ENCODE results near the gene WWOX. TPM values are rescaled to one million over a fixed set of nuclear protein-coding genes. Genes with fewer than 3 reads are reported as not detected.

Gene WWOX
- total RNA-seq, 1 experiment from 2014 or later = 79.9 TPM

DNA sequence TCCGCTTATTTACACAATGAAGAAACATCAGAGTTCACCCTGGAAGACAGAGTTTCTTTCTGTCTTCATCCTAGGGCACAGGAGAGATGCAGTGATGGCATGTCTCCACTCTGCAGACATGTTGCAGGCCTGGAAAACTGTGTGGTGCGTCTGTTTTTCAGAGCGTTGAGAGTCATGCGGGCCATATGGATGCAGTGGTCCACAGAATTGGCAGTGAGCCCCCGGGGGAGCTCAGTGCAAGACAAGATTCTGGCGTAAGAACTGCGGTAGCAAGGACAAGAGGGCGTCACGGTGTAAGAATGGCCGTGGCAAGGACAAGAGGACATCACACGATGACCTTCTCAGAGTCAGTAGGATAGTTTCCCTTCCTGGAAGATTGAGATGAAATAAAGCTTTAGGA is 847.1 kb downstream of the WWOX start:
- Histone ChIP-seq H3K4me3 (ENCODE audit: low read depth, low read length, poor library complexity, severe bottlenecking) (no peak overlapping the region), H3K4me1 (ENCODE audit: insufficient read depth, low read length, poor library complexity, severe bottlenecking) (no peaks in the 10 kb centered on the region), H3K36me3 (ENCODE audit: insufficient read depth, low read length, poor library complexity, severe bottlenecking) (no peaks in the 10 kb centered on the region), H3K27ac (ENCODE audit: low read depth, low read length, poor library complexity, severe bottlenecking) (no peak overlapping the region), H3K9me3 (ENCODE audit: low read depth, low read length, poor library complexity, severe bottlenecking) (no peaks in the 10 kb centered on the region), H3K27me3 (replicated peaks; ENCODE audit: insufficient read depth, low read depth, low read length, poor library complexity) (no peaks in the 10 kb centered on the region)
- POLR2A ChIA-PET (ENCODE audit: low non-redundant PET) = no interaction called here
- no TSS peak for BruUV-seq (replicated peaks)
- no peak for TF ChIP-seq EZH2 (IDR thresholded peaks at IDR 0.05; ENCODE audit: borderline replicate concordance, low read depth, low read length, poor library complexity, severe bottlenecking)
- TF ChIP-seq, protein P1, sequence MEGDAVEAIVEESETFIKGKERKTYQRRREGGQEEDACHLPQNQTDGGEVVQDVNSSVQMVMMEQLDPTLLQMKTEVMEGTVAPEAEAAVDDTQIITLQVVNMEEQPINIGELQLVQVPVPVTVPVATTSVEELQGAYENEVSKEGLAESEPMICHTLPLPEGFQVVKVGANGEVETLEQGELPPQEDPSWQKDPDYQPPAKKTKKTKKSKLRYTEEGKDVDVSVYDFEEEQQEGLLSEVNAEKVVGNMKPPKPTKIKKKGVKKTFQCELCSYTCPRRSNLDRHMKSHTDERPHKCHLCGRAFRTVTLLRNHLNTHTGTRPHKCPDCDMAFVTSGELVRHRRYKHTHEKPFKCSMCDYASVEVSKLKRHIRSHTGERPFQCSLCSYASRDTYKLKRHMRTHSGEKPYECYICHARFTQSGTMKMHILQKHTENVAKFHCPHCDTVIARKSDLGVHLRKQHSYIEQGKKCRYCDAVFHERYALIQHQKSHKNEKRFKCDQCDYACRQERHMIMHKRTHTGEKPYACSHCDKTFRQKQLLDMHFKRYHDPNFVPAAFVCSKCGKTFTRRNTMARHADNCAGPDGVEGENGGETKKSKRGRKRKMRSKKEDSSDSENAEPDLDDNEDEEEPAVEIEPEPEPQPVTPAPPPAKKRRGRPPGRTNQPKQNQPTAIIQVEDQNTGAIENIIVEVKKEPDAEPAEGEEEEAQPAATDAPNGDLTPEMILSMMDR (conservative IDR thresholded peaks at IDR 0.05; ENCODE audit: low read depth, low read length) = no peak
- CTCF ChIA-PET = no interaction called here
- intact Hi-C loops (cut with micrococcal nuclease; ENCODE audit: unreplicated experiment) = no loop called here
- no peak for DNase-seq (ENCODE audit: low spot score)

DNA sequence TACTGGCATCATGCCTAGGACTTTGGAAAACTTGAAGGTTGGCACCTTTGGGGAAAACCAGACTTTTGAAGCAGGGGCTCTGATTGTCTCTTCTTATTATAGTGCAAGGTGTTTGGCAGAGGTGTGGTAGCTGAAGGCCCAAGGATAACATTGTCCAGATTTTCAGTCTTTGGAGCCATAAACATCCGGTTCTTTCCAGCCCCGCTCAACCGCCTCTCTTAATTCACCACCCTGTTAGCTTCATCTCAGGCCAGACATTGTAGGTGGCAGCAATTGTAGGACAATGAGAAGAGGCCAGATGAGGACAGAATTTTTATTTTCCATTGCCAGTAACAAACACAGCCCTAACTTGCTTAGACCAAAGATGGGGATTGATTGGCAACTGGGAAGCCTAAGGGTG is 851.3 kb downstream of the WWOX start:
- Histone ChIP-seq H3K36me3 (ENCODE audit: insufficient read depth, low read length, poor library complexity, severe bottlenecking) (no peaks in the 10 kb centered on the region), H3K4me1 (ENCODE audit: insufficient read depth, low read length, poor library complexity, severe bottlenecking) (no peaks in the 10 kb centered on the region), H3K9me3 (ENCODE audit: low read depth, low read length, poor library complexity, severe bottlenecking) (no peaks in the 10 kb centered on the region), H3K27ac (ENCODE audit: low read depth, low read length, poor library complexity, severe bottlenecking) (no peak overlapping the region), H3K4me3 (ENCODE audit: low read depth, low read length, poor library complexity, severe bottlenecking) (no peak overlapping the region), H3K27me3 (replicated peaks; ENCODE audit: insufficient read depth, low read depth, low read length, poor library complexity) (no peaks in the 10 kb centered on the region)
- BruUV-seq (replicated peaks) = no TSS peak
- TF ChIP-seq EZH2 (IDR thresholded peaks at IDR 0.05; ENCODE audit: borderline replicate concordance, low read depth, low read length, poor library complexity, severe bottlenecking) = no peak
- TF ChIP-seq, protein P1 (conservative IDR thresholded peaks at IDR 0.05; ENCODE audit: low read depth, low read length) = no peak
- no peak for DNase-seq (ENCODE audit: low spot score)
- ChIA-PET POLR2A (ENCODE audit: low non-redundant PET) (no interaction called here), CTCF (no interaction called here)
- intact Hi-C loops (cut with micrococcal nuclease; ENCODE audit: unreplicated experiment) = no loop called here

DNA sequence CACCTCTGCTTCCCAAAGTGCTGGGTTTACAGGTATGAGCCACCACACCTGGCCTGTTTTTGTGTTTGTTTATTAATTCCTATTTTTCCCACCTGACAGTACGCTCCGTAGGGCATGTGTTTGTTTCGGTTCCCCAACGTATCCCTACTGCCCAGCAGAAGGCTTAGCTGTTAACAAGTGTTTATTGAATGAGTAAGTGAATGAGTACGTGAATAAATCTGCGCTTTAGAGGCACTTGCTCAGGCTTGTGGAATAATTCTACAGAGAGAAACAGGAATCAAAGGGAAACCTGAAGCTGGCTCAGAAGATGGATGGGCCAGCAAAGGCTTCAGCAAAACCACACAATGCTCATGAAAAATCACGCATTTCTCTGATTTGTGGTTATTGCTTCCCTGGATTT is 853.2 kb downstream of the WWOX start:
- no peak overlapping the region for H3K27ac ChIP-seq (ENCODE audit: low read depth, low read length, poor library complexity, severe bottlenecking)
- intact Hi-C loops (cut with micrococcal nuclease; ENCODE audit: unreplicated experiment) = no loop called here
- ChIA-PET POLR2A (ENCODE audit: low non-redundant PET) (no interaction called here), CTCF (no interaction called here)
- no TSS peak for BruUV-seq (replicated peaks)
- DNase-seq (ENCODE audit: low spot score) = no peak
- TF ChIP-seq, protein P1 (conservative IDR thresholded peaks at IDR 0.05; ENCODE audit: low read depth, low read length) = no peak
- no peak for TF ChIP-seq EZH2 (IDR thresholded peaks at IDR 0.05; ENCODE audit: borderline replicate concordance, low read depth, low read length, poor library complexity, severe bottlenecking)
- H3K4me1 ChIP-seq (ENCODE audit: insufficient read depth, low read length, poor library complexity, severe bottlenecking) = no peaks in the 10 kb centered on the region
- no peaks in the 10 kb centered on the region for H3K36me3 ChIP-seq (ENCODE audit: insufficient read depth, low read length, poor library complexity, severe bottlenecking)
- no peak overlapping the region for H3K4me3 ChIP-seq (ENCODE audit: low read depth, low read length, poor library complexity, severe bottlenecking)
- H3K9me3 ChIP-seq (ENCODE audit: low read depth, low read length, poor library complexity, severe bottlenecking) = no peaks in the 10 kb centered on the region
- H3K27me3 ChIP-seq (replicated peaks; ENCODE audit: insufficient read depth, low read depth, low read length, poor library complexity) = no peaks in the 10 kb centered on the region

Data from A673 (cell line).